K562 (cell line): ENCODE data around the gene UNC45B. TPM values are rescaled to one million over a fixed set of nuclear protein-coding genes. Genes with fewer than 3 reads are reported as not detected.

Experiments
- ATAC-seq: fragments of 200-7000 bp; cut with Tn5 transposase; 3 replicates; pipeline ENCODE4 v1.9.1; 2020; ENCODE audit warnings: moderate library complexity
- BruUV-seq: library from RNA; stranded (reverse); fragments of 400-500 nt; replicated peaks from 2 replicates; lab custom pipeline; 2021; lab: Mats Ljungman, UMichigan
- CTCF ChIA-PET: fragments of 300-600 bp; formaldehyde crosslinking; extraction: SDS; loops from one replicate; lab custom pipeline; 2021; ENCODE audit warnings: low intra/inter-chr PET ratio; lab: Yijun Ruan, JAX
- POLR2A ChIA-PET: fragments of 300-600, 350-650 bp; sonication (Branson Sonifier 250); formaldehyde crosslinking; extraction: SDS; loops from one replicate; lab custom pipeline; 2021; ENCODE audit warnings: antibody characterized with exemption, inconsistent platforms; lab: Yijun Ruan, JAX
- DNase-seq, 4 experiments: peaks; one replicate each; pipeline versions ENCODE4 v3.0.0 to v3.0.0-alpha.2; 2011 to 2018; ENCODE audit warnings: low spot score in 3 of 4, mixed read lengths in 3 of 4; ENCODE audit errors: extremely low read depth in 1 of 4
- FAIRE-seq: peaks from 2 replicates; lab custom pipeline; 2011; peaks lifted over from hg19 to GRCh38; lab: Jason Lieb, UNC
- H2AFZ ChIP-seq: 2 replicates; pipeline ENCODE4 v1.6.0; 2011; ENCODE audit warnings: low read depth, low read length, control low read depth, inconsistent platforms
- H3K27ac ChIP-seq: fragments of 200-600 bp; 3 replicates; pipeline ENCODE4 v1.8.0; 2011; ENCODE audit warnings: low read depth, mild to moderate bottlenecking, control low read depth, inconsistent platforms, low read length, moderate library complexity, mixed read lengths; ENCODE audit errors: extremely low read depth
- H3K27me3 ChIP-seq, 2 experiments: fragments of 300-600 bp in 1 of 2; 2 replicates in 1 of 2; 3 replicates in 1 of 2; pipeline versions ENCODE4 v1.6.0 to v1.8.0; 2011; ENCODE audit warnings: inconsistent platforms in 2 of 2, low read length in 2 of 2, mild to moderate bottlenecking in 1 of 2, mixed read lengths in 1 of 2, moderate library complexity in 1 of 2; ENCODE audit not compliant: control insufficient read depth in 2 of 2, insufficient read depth in 2 of 2
- H3K36me3 ChIP-seq: fragments of 300-600 bp; 3 replicates; pipeline ENCODE4 v1.8.0; 2011; ENCODE audit warnings: mild to moderate bottlenecking, low read length, inconsistent platforms; ENCODE audit not compliant: control insufficient read depth, insufficient read depth
- H3K4me1 ChIP-seq, 2 experiments: fragments of 200-600 bp in 1 of 2; replicated peaks in 1 of 2; 2 replicates in 1 of 2; 3 replicates in 1 of 2; pipeline versions ENCODE4 v1.5.1 to v1.8.0; 2011; ENCODE audit warnings: inconsistent platforms in 2 of 2, low read length in 2 of 2, mild to moderate bottlenecking in 1 of 2, mixed read lengths in 1 of 2, moderate library complexity in 1 of 2; ENCODE audit not compliant: control insufficient read depth in 2 of 2, insufficient read depth in 2 of 2
- H3K4me2 ChIP-seq: 2 replicates; pipeline ENCODE4 v1.6.1; 2011; ENCODE audit warnings: low read length, control low read depth, inconsistent platforms, mixed read lengths; ENCODE audit not compliant: insufficient read depth
- H3K4me3 ChIP-seq: fragments of 200-600 bp; sonication (generic), shearing (Covaris generic); 2 replicates; pipeline ENCODE4 v1.5.1; 2016; ENCODE audit warnings: control low read depth, inconsistent platforms
- H3K79me2 ChIP-seq: fragments of 200-600 bp; 3 replicates; pipeline ENCODE4 v1.8.0; 2011; ENCODE audit warnings: low read length, inconsistent platforms; ENCODE audit not compliant: control insufficient read depth, insufficient read depth
- H3K9ac ChIP-seq, 2 experiments: 2 replicates each; pipeline versions ENCODE4 v1.6.0 to v1.6.1; 2011; ENCODE audit warnings: low read depth in 2 of 2, low read length in 2 of 2, control low read depth in 1 of 2, inconsistent platforms in 1 of 2, mild to moderate bottlenecking in 1 of 2, mixed read lengths in 1 of 2; ENCODE audit not compliant: insufficient read depth in 1 of 2
- H3K9me1 ChIP-seq: one replicate; pipeline ENCODE4 v1.6.0; 2011; ENCODE audit warnings: inconsistent platforms, mild to moderate bottlenecking, low read length, moderate library complexity; ENCODE audit not compliant: control insufficient read depth, insufficient read depth
- H3K9me3 ChIP-seq: replicated peaks from 2 replicates; pipeline ENCODE4 v1.5.1; 2011; ENCODE audit warnings: low read depth, low read length, inconsistent platforms; ENCODE audit not compliant: control insufficient read depth, insufficient read depth
- H4K20me1 ChIP-seq: replicated peaks from 2 replicates; pipeline ENCODE4 v1.6.1; 2011; ENCODE audit warnings: low read length, inconsistent platforms, mixed read lengths; ENCODE audit not compliant: control insufficient read depth, insufficient read depth
- KLF16 ChIP-seq: IDR thresholded peaks from 2 replicates; pipeline ENCODE4 v1.6.1; 2016; ENCODE audit warnings: antibody characterized with exemption
- MBD2 ChIP-seq: sonication (generic); IDR thresholded peaks from 2 replicates; pipeline ENCODE4 v1.6.1; 2016; ENCODE audit warnings: low read depth, borderline replicate concordance
- MCM3 ChIP-seq: fragments of 450-650 bp; IDR thresholded peaks from 2 replicates; pipeline ENCODE4 v1.6.1; 2016
- NCOR1 ChIP-seq: fragments of 450-650 bp; IDR thresholded peaks from 2 replicates; pipeline ENCODE4 v1.6.1; 2016; ENCODE audit warnings: mild to moderate bottlenecking, moderate library complexity
- NKRF ChIP-seq: fragments of 450-650 bp; IDR thresholded peaks from 2 replicates; pipeline ENCODE4 v1.6.1; 2016; ENCODE audit warnings: borderline replicate concordance
- POLR2AphosphoS2 ChIP-seq: IDR thresholded peaks from 2 replicates; pipeline ENCODE4 v1.6.1; 2012; ENCODE audit warnings: low read length, improper control_type of control experiment
- POLR3G ChIP-seq: IDR thresholded peaks from 2 replicates; pipeline ENCODE4 v1.6.1; 2011; ENCODE audit not compliant: insufficient read length, insufficient replicate concordance; ENCODE audit errors: extremely low read depth
- SIN3A ChIP-seq, 2 experiments: fragments of 150-350 bp in 1 of 2; IDR thresholded peaks; 2 replicates each; pipeline ENCODE4 v1.6.1; 2011 to 2016; ENCODE audit warnings: borderline replicate concordance in 2 of 2, low read depth in 2 of 2, low read length in 2 of 2, mild to moderate bottlenecking in 2 of 2, moderate library complexity in 2 of 2; ENCODE audit not compliant: control insufficient read depth in 1 of 2
- SMAD1 ChIP-seq: fragments of 150-350 bp; IDR thresholded peaks from 2 replicates; pipeline ENCODE4 v1.6.1; 2014; ENCODE audit warnings: low read length, low read depth; ENCODE audit not compliant: partially characterized antibody
- SPI1 ChIP-seq: IDR thresholded peaks from 2 replicates; pipeline ENCODE4 v1.6.1; 2011; ENCODE audit warnings: low read depth, low read length, control low read depth, borderline replicate concordance
- TAF7 ChIP-seq: fragments of 450-650 bp; IDR thresholded peaks from 2 replicates; pipeline ENCODE4 v1.6.1; 2016; ENCODE audit warnings: missing genetic modification characterization, missing compliant biosample characterization
- TEAD1 ChIP-seq, 2 experiments: fragments of 450-650 bp in 1 of 2; sonication (generic) in 1 of 2; formaldehyde crosslinking; IDR thresholded peaks; 2 replicates each; pipeline versions ENCODE4 v1.4.0 to v1.8.0; 2020 to 2022; ENCODE audit warnings: mild to moderate bottlenecking in 2 of 2, missing genetic modification reagents in 1 of 2
- TRIM24 ChIP-seq, 2 experiments: fragments of 450-650 bp; IDR thresholded peaks; 2 replicates each; pipeline ENCODE4 v1.6.1; 2016
- ZNF175 ChIP-seq: fragments of 200-800 bp; sonication (Bioruptor generic); IDR thresholded peaks from 2 replicates; pipeline ENCODE4 v1.6.1; 2016; ENCODE audit warnings: low read depth, mild to moderate bottlenecking, missing genetic modification characterization, missing compliant biosample characterization
- ZNF655 ChIP-seq: fragments of 250-450 bp; sonication (Bioruptor Pico); IDR thresholded peaks from 2 replicates; pipeline ENCODE4 v1.5.0; 2021
- ZNF668 ChIP-seq: fragments of 250-450 bp; sonication (Bioruptor Pico); IDR thresholded peaks from 2 replicates; pipeline ENCODE4 v1.8.0; 2022; ENCODE audit warnings: mild to moderate bottlenecking, inconsistent platforms
- WGBS: fragments of 100-300 bp; shearing (Covaris generic); methylation state at CpG from one replicate; pipeline ENCODE4 v1.1.6; 2016; ENCODE audit warnings: low coverage, mixed read lengths; ENCODE audit not compliant: insufficient coverage; ENCODE audit errors: missing lambda C conversion rate; 5-methylcytosine and 5-hydroxymethylcytosine counted together
- in situ Hi-C: fragments of 300-500 bp; cut with MboI; formaldehyde crosslinking; loops from 4 replicates; pipeline ENCODE4 v1.15.0; 2018; ENCODE audit warnings: inconsistent platforms, mixed read lengths
- intact Hi-C: fragments of 100-400 bp; cut with micrococcal nuclease; formaldehyde crosslinking; loops from 2 replicates; pipeline ENCODE4 v1.14.2; 2022
- polyA plus RNA-seq, 8 experiments: library from polyadenylated mRNA; depleted of rRNA in 4 of 8; stranded (reverse) in 5 of 8; unstranded in 3 of 8; fragments of >200 nt; fragmentation: Nextera tagmentation in 2 of 8; fragmentation: Illumina TruSeq in 1 of 8; extraction: Ambion mirVana in 2 of 8; extraction: Trizol in 1 of 8; gene quantifications; 2 replicates each; pipeline versions ENCODE4 v1.2.1 to v1.2.3, GENCODE V29; 2011 to 2014; ENCODE audit warnings: inconsistent platforms in 1 of 8, missing spikeins in 1 of 8
- total RNA-seq, 7 experiments: library from RNA; depleted of rRNA in 6 of 7; stranded (reverse); fragments of >200 nt in 6 of 7; fragmentation: Illumina TruSeq in 2 of 7; extraction: Trizol in 2 of 7; gene quantifications; 2 replicates each; pipeline versions ENCODE4 v1.2.1 to v1.2.3, GENCODE V29; 2011 to 2021; ENCODE audit warnings: low replicate concordance in 1 of 7
- TF ChIP-seq, protein P1 (sequence below): sonication (generic); formaldehyde crosslinking; IDR thresholded peaks from 2 replicates; pipeline ENCODE4 v1.4.0; 2020; ENCODE audit warnings: mild to moderate bottlenecking, missing genetic modification reagents
- TF ChIP-seq, protein P2 (sequence below): fragments of 250-450 bp; sonication (Bioruptor Pico); IDR thresholded peaks from 2 replicates; pipeline ENCODE4 v1.4.0; 2020; ENCODE audit warnings: borderline replicate concordance

Gene UNC45B
- total and polyA plus RNA-seq, 9 of the 15 experiments (the other 6 are each of a cell fraction or from before 2014, with no cell fraction given) = not detected

DNA sequence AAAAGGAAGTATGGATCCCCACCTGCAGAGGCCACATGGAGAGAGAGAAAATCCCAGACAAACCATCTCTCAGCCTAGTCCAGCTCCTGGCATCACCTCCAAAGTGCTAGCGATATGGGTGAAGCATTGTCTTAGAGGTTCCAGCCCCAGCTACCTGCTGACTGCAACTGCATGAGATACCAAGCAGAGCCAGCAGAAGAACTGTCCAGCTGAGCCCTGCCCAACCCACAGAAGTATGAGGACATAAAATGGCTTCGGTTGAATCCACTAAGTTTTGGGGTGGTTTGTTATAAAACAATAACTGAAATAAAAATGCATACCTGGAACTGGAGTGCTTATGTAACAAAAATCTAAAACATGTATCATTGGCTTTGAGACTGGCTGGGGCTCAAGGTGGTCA is 74.8 kb downstream of the UNC45B start:
- no peaks in the 10 kb centered on the region for H4K20me1 ChIP-seq
- H3K79me2 ChIP-seq = no peaks in the 10 kb centered on the region
- H3K9me1 ChIP-seq = no peaks in the 10 kb centered on the region
- CTCF ChIA-PET = no interaction called here
- POLR2A ChIA-PET = interaction anchor here (1.4 kb wide), 1 partner anchor 9 kb away, joined by 5 read pairs; no protein-coding TSS in a partner anchor
- H3K27me3 ChIP-seq = peaks cover 5 to 11% of the 10 kb centered on the region in 2 experiments; a peak in 4 of 5 replicates
- no peaks in the 10 kb centered on the region for H3K36me3 ChIP-seq
- H3K27ac ChIP-seq = no peak overlapping the region
- H3K4me1 ChIP-seq = no peaks in the 10 kb centered on the region
- intact Hi-C loops (no loop called here), in situ Hi-C loops (no loop called here)
- BruUV-seq = no TSS peak
- ATAC-seq = no peak
- no peak for FAIRE-seq
- DNase-seq = no peak
- 3% methylated on average over 2 of the region's 2 CpGs for WGBS
- H3K9ac ChIP-seq = no peak overlapping the region
- H3K4me3 ChIP-seq = no peak overlapping the region
- no peak overlapping the region for H2AFZ ChIP-seq
- no peaks in the 10 kb centered on the region for H3K9me3 ChIP-seq
- H3K4me2 ChIP-seq = no peak overlapping the region
- no peak for TF ChIP-seq SMAD1
- no peak for TF ChIP-seq SPI1
- no peak for TF ChIP-seq TRIM24 (IDR thresholded peaks at IDR 0.05)
- TF ChIP-seq TEAD1 (CRISPR knock-in tag; IDR thresholded peaks at IDR 0.05) = no peak
- TF ChIP-seq MBD2 = no peak
- TF ChIP-seq NCOR1 = no peak
- TF ChIP-seq ZNF655 = no peak
- TF ChIP-seq POLR2AphosphoS2 = no peak
- TF ChIP-seq MCM3 = no peak
- TF ChIP-seq, protein P1, sequence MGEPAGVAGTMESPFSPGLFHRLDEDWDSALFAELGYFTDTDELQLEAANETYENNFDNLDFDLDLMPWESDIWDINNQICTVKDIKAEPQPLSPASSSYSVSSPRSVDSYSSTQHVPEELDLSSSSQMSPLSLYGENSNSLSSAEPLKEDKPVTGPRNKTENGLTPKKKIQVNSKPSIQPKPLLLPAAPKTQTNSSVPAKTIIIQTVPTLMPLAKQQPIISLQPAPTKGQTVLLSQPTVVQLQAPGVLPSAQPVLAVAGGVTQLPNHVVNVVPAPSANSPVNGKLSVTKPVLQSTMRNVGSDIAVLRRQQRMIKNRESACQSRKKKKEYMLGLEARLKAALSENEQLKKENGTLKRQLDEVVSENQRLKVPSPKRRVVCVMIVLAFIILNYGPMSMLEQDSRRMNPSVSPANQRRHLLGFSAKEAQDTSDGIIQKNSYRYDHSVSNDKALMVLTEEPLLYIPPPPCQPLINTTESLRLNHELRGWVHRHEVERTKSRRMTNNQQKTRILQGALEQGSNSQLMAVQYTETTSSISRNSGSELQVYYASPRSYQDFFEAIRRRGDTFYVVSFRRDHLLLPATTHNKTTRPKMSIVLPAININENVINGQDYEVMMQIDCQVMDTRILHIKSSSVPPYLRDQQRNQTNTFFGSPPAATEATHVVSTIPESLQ (CRISPR knock-in tag) = no peak
- TF ChIP-seq ZNF668 (CRISPR knock-in tag) = no peak
- TF ChIP-seq SIN3A (IDR thresholded peaks at IDR 0.05; ENCODE audit: borderline replicate concordance in 2 of 2, control insufficient read depth in 1 of 2, low read depth in 2 of 2, low read length in 2 of 2) = no peak
- TF ChIP-seq KLF16 = no peak
- TF ChIP-seq POLR3G = no peak
- TF ChIP-seq NKRF = no peak
- TF ChIP-seq TAF7 (tag) = no peak
- no peak for TF ChIP-seq ZNF175 (CRISPR knock-in tag)
- TF ChIP-seq, protein P2, sequence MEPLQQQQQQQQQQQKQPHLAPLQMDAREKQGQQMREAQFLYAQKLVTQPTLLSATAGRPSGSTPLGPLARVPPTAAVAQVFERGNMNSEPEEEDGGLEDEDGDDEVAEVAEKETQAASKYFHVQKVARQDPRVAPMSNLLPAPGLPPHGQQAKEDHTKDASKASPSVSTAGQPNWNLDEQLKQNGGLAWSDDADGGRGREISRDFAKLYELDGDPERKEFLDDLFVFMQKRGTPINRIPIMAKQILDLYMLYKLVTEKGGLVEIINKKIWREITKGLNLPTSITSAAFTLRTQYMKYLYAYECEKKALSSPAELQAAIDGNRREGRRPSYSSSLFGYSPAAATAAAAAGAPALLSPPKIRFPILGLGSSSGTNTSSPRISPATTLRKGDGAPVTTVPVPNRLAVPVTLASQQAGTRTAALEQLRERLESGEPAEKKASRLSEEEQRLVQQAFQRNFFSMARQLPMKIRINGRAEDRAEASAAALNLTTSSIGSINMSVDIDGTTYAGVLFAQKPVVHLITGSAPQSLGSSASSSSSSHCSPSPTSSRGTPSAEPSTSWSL (CRISPR knock-in tag) = no peak
